GM18507 (cell line): ENCODE measurements around the gene REEP1.
A peak's percentile ranks its signal among the peaks of the same experiment; 100 is the strongest.
"Not testable (repeated sequence)": the region's sequence is repeated elsewhere in the genome, so short reads cannot be mapped to it uniquely, and the experiment has no call there.

Experiments used
- DNase-seq: peaks from one replicate; pipeline ENCODE4 v3.0.0; 2011; ENCODE audit warnings: low read depth; ENCODE audit not compliant: insufficient read length; ENCODE audit errors: extremely low spot score
- FAIRE-seq: peaks from 2 replicates; lab custom pipeline; 2011; peaks lifted over from hg19 to GRCh38; lab: Jason Lieb, UNC

REEP1 gene

DNA sequence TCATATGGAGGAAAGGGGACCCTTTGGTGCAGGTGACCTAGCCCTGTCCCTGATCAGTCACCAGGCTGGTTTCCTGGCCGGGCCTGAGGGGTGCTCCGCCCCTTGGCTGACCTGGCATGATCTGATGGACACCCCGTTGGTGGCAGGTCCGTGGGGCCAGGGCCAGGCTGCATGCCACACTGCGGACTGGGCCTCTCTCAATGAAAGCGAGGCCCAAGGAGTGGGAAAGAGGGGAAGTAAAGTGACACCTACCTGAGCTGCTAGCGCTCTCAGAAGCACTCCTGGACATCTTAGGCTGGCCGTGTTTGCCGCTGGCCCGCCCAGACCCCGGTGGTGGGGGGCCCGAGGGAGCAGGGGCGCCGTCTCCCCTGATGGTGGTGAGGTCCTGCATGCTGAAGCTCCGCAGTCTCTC is 105.0 kb downstream of the REEP1 start:
- DNase-seq (no peak), FAIRE-seq (no peak)

- no peak for DNase-seq
- no peak for FAIRE-seq
Measured at GRCh38 chr2:86231680-86232372, 105.6 kb downstream of the REEP1 start.

GRCh38 chr2:86230961-86231360 is 106.5 kb downstream of the REEP1 start:
- no peak for FAIRE-seq

GRCh38 chr2:86229221-86229620 is 108.2 kb downstream of the REEP1 start:
- FAIRE-seq (no peak), DNase-seq (no peak)

More at GRCh38 chr2:86230961-86231360, 106.5 kb downstream of the REEP1 start:
- DNase-seq: no peak

GRCh38 chr2:86228574-86228973 is 108.9 kb downstream of the REEP1 start:
- FAIRE-seq: not testable (repeated sequence)

DNA sequence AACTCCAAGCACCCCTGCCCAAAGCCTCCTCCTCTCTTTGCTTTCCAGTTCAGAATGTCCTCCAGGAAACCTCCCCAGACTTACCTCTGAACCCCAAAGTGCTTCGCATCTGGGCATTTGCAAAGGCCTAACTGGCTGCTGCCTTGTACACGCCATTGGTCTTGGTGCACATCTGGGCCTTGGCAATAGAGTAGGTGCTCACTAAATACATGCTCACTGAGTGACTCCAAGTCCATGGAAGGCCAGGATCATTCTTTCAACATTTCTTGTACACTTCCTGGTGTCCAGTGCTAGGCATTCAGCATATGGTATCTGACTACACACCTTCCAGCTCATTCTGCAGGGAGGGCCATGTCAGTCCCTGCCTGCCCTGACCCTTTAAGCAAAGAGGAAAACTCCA is 109.7 kb downstream of the REEP1 start:
- DNase-seq (no peak), FAIRE-seq (no peak)

More at GRCh38 chr2:86228574-86228973, 108.9 kb downstream of the REEP1 start:
- not testable (repeated sequence) for DNase-seq

- FAIRE-seq: no peak
- DNase-seq: no peak
Measured at GRCh38 chr2:86226636-86227520, 110.5 kb downstream of the REEP1 start.

GRCh38 chr2:86226070-86226469 is 111.4 kb downstream of the REEP1 start:
- no peak for FAIRE-seq
- no peak for DNase-seq

DNA sequence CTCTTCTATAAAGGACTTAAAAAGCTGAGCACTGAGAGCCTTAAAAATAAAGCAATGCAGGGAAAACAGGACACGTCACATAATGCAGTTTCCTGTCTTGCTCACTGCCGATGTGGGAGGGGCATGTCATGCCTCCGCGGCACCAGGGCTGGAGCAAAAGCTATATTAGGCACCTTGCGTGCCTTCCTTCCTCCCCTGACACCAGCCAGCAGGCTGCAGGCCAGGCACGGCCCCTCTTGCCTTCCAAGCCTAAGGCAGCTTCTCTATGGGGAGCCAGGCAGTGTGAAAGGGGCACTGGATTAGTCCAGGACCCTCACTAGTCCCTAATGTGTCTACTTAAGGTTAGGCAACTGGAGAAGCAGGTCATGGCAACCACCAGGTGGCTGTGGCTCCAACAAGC is 111.8 kb downstream of the REEP1 start:
- peak; percentile 65 for DNase-seq
- FAIRE-seq: peak; percentile 83

DNA sequence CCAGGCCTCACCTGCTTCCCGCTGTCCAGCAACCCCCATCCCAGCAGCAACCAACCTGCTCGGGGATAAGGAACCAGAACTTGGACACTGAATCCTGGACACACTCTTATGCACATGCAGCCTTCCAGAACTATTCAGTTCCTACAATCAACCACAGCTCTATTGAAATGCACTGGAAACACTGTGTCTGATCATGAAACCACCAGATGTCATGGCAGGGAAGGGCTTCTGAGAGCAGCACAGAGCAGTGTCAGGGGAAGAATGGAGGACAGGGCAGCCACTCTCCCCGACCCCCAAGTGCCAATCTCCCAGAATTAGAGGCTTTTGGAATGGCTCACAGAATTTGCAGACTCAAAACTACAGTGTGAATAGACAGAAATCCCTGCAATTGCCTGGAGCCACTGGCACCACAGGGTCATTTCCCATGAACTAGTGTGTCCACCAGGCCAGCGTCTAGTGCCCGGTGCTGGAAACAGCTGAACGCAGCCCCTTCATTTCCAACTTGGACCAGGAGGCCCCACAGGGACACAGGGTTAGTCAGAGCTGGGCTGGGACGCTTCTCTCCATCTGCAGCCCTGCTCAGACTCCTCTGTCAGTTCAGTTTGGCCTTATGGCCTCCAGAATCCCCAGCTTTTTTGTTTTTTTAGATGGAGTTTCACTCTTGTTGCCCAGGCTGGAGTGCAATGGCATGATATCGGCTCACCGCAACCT is 112.6 kb downstream of the REEP1 start:
- no peak for FAIRE-seq
- no peak for DNase-seq

DNA sequence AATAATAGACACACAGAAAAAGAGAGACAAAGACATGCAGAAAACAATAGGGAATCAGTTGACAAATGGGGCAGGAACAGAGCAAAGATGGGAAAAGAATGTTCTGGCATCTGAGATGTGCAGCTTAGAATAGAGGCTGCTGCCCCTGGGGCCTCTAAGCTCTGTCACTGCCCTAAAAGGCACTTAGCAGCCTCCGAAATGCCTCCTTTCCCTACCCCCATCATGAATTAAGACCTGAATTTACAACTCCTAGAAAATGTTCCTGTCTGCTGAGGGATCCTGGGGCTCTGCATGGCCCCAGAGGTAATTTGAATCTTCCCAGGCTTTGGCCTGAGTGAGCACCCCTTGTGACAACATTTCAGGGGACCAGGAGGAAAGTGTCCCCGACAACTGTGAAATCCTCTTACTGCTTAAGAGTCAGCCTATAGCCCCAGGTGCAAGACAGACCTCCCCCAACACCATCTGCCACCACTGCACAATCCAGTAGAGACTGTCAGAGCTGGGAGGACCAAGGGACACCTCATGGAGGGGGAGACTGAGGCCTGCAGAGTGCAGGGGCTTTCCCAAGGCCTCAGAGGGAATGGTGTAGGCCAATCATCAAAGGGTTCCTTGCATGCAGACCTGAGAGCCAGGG is 113.4 kb downstream of the REEP1 start:
- DNase-seq (no peak), FAIRE-seq (no peak)

DNA sequence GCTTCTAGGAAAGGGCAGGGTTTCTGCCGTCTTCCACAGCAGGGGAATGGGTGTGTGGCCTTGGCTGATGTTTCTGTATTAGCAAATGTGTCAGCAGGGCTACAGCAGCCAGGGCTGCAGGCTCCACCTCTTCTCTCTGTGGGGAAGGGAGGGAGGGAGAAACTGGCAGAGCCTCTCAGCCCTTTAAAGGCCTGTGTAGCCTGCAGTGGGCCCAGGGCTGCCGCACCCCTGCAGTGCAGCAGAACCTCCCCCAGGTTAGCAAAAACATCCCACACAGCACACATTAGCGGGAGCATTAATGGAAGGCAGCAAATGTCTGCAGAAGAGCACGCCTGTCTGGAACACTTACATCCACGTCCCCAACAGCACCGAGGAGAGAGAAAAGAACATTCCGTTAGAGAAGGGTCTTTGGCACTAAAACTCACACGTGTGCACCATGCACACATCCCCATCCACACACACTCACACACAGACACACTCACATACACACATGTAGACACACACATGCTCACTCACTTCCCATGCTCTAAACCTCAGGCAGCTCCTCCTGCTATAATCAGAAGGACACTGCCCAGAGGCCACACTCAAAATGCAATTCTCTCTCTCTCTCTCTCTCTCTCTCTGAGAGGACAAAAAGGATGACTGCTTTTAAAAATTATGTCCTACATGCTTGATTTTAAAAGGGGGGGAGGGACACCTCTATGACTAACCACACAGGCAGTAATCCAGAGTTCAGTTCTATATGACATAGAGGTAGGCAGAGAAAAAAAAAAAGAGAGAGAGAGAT is 114.1 kb downstream of the REEP1 start:
- FAIRE-seq (no peak), DNase-seq (no peak)

DNA sequence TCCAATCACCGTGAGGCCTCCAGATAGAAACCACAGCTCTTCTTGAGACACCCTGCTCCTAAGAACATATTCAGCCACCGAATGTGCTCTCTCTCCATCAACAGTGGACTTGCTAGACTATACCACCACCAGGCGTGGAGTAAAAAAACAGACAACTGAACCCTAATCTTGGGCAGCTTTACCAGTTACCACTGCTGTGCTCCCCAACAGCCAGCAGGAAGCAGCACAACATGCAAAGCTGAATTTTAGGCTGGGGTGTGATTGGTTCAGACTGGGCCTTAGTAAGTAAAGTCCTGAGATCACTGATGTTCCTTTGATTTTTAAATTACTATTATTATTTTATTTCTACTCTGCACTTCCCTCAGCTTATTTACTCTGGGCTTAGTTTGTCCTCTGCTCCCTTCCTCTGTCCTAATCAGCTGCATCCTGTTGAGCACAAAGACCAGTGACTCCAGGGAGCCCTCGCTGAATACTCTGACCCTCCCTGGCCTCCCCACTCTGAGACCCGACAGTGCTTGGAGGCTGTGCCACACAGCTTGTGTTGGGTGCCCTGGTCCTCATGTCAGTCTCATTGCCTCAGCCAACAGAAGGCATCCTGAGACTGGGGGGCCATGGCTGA is 116.3 kb downstream of the REEP1 start:
- DNase-seq: no peak
- peak; percentile 18 for FAIRE-seq

DNA sequence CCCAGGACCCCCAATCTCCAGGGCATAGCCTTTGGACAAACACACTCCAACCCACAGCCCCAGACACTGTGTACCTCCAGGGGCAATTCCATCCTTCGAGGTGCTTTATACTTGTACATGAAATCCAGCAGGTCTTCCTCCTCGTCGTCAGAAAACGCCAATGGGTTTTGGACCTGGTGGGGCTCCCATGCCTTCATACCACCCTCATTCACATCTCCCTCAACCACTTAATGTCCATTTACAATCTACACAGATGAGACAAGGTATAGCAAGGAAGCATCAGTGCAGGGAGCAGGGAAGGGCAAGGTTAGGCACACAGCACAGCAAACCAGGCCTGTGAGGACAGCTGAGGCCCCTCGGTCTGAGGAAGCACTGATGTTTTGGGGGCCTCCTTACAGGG is 117.5 kb downstream of the REEP1 start:
- DNase-seq (no peak), FAIRE-seq (no peak)

DNA sequence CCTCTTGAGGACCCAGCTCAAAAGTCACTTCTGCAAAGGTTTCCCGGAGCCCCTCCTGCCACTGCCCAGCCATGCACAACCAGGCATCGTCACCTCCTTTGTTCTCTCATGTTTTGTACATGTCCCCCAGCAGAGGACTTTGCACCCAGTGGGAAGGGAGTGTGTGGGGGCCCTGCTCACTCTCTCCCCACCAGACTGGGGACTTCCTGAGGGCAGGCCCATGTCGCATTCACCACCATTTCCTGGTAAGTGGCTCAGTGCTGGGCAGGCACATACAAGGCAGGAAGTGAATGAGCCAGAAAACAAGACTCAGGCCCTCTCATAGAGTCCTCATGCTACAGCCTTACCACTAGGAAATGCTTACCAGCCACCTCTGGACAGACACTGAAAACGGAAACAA is 119.3 kb downstream of the REEP1 start:
- DNase-seq (no peak), FAIRE-seq (no peak)

DNA sequence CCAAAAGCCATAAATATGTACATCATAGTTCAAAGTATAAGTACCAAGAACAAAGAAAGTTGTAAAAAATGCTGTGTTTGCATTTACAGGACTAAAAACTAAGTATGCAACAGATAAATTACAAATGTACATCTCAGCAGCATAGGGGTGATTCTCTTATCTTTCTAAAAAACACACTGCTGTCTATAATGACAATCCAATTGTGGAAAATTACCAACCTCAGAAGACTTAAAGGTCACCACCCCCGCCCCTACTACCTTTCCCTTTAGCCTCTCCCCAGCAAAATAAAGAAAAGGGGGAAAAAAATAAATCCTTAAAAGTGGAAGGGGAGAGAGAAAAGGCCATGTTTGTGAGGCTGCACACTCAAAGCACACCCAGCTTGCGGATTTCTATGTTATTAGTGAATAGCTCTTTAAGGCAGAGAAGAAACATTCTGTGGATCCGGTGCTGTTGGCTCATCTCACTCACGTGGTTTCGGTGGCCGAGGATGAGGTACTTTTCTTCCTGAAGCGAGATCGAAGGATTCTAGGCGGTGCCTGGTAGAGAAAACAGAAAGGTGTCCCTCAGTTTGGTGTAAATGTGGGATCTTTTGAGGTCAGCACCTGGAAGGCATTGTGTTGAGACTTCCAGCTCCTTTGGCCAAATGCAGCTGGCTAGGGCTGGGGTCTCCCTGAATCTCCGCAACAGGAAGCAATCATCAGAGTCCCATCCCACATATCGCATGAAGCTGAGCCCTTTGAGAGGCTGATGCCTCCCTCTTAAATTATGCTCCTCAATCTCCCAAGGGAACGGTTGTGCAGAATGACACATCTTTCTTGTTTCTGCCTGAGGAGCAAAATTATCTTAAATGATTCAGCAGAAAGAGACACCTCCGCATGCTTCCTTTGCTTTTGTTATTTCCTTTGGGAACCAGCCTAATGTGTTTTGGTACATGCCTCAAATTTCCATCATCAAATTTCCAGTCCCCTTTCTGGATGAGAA is 120.6 kb downstream of the REEP1 start:
- DNase-seq: no peak
- no peak for FAIRE-seq

GRCh38 chr2:86214503-86214832 is 123.0 kb downstream of the REEP1 start:
- FAIRE-seq (no peak), DNase-seq (no peak)
